ENCODE data around the gene HNRNPUL1. TPM values are rescaled to one million over a fixed set of nuclear protein-coding genes. Genes with fewer than 3 reads are reported as not detected.
"Not testable (repeated sequence)": the region's sequence is repeated elsewhere in the genome, so short reads cannot be mapped to it uniquely, and the experiment has no call there.

Gene HNRNPUL1
- total RNA-seq, 1 experiment from 2014 or later: 80.3 TPM

- DNase-seq (ENCODE audit: extremely low read depth, low read depth): no peak
Observed at GRCh38 chr19:41273076-41273475, 8.9 kb downstream of the HNRNPUL1 start.

- DNase-seq (ENCODE audit: extremely low read depth, low read depth): no peak
Observed at GRCh38 chr19:41274802-41275201, 10.6 kb downstream of the HNRNPUL1 start.

- no peak for DNase-seq (ENCODE audit: extremely low read depth, low read depth)
Observed at GRCh38 chr19:41276231-41276630, 12.1 kb downstream of the HNRNPUL1 start.

- no peak for DNase-seq (ENCODE audit: extremely low read depth, low read depth)
Observed at GRCh38 chr19:41278478-41278877, 14.3 kb downstream of the HNRNPUL1 start.

GRCh38 chr19:41288673-41289530 lies 24.7 kb downstream of the HNRNPUL1 start:
- no peak for DNase-seq (ENCODE audit: extremely low read depth, low read depth)

GRCh38 chr19:41289814-41290213 lies 25.6 kb downstream of the HNRNPUL1 start:
- DNase-seq (ENCODE audit: extremely low read depth, low read depth): not testable (repeated sequence)

- no peak for DNase-seq (ENCODE audit: extremely low read depth, low read depth)
Observed at GRCh38 chr19:41294393-41294792, 30.2 kb downstream of the HNRNPUL1 start.

GRCh38 chr19:41295499-41295898 lies 31.3 kb downstream of the HNRNPUL1 start:
- no peak for DNase-seq (ENCODE audit: extremely low read depth, low read depth)

GRCh38 chr19:41296433-41296871 lies 32.3 kb downstream of the HNRNPUL1 start:
- no peak for DNase-seq (ENCODE audit: extremely low read depth, low read depth)

- no peak for DNase-seq (ENCODE audit: extremely low read depth, low read depth)
Observed at GRCh38 chr19:41297628-41298347, 33.6 kb downstream of the HNRNPUL1 start.

- DNase-seq (ENCODE audit: extremely low read depth, low read depth): no peak
Observed at GRCh38 chr19:41298348-41298964, 34.3 kb downstream of the HNRNPUL1 start.

- no peak for DNase-seq (ENCODE audit: extremely low read depth, low read depth)
Observed at GRCh38 chr19:41299046-41299754, 35.0 kb downstream of the HNRNPUL1 start.

GRCh38 chr19:41299755-41300089 lies 35.5 kb downstream of the HNRNPUL1 start:
- no peak for DNase-seq (ENCODE audit: extremely low read depth, low read depth)

GRCh38 chr19:41300555-41300954 lies 36.4 kb downstream of the HNRNPUL1 start:
- no peak for DNase-seq (ENCODE audit: extremely low read depth, low read depth)

GRCh38 chr19:41302624-41303351 lies 38.6 kb downstream of the HNRNPUL1 start:
- DNase-seq (ENCODE audit: extremely low read depth, low read depth): no peak

- DNase-seq (ENCODE audit: extremely low read depth, low read depth): no peak
Observed at GRCh38 chr19:41303954-41304353, 39.8 kb downstream of the HNRNPUL1 start.

- no peak for DNase-seq (ENCODE audit: extremely low read depth, low read depth)
Observed at GRCh38 chr19:41304706-41305483, 40.7 kb downstream of the HNRNPUL1 start.

GRCh38 chr19:41305927-41306793 lies 42.0 kb downstream of the HNRNPUL1 start:
- DNase-seq (ENCODE audit: extremely low read depth, low read depth): no peak
